DOHH2 (cell line): ENCODE data around the gene CCDC87.

ENCODE experiments used
- EZH2phosphoT487 ChIP-seq: fragments of 200-600 bp; sonication (generic); IDR thresholded peaks from 2 replicates; pipeline ENCODE4 v1.6.1; 2017; ENCODE audit warnings: borderline replicate concordance, mild to moderate bottlenecking, antibody characterized with exemption, low read length, moderate library complexity, mixed read lengths
- TF ChIP-seq, protein P1 (sequence below): fragments of 200-600 bp; sonication (generic); IDR thresholded peaks from one replicate; pipeline ENCODE4 v1.5.1; 2014; ENCODE audit warnings: antibody characterized with exemption, mild to moderate bottlenecking, low read depth, low read length; ENCODE audit not compliant: poor library complexity, severe bottlenecking

DNA sequence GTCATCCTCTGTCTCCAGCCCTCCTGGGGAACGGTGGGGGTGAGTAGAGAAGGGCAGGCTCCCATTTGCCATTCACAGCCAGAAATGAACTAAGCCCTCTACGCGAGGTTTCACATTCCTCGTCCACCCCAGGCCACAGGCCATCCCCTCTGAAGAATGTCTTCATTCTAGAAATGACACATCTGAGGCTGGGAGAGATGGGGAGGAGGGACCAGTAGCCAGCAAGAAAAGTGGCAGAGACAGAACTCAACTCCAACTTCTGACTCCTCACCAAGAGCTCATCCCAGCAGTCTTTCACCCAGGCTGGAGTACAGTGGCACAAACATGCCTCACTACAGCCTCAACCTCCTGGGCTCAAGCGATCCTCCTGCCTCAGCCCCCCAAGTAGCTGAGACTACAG lies 27.9 kb downstream of the CCDC87 start:
- TF ChIP-seq, protein P1, sequence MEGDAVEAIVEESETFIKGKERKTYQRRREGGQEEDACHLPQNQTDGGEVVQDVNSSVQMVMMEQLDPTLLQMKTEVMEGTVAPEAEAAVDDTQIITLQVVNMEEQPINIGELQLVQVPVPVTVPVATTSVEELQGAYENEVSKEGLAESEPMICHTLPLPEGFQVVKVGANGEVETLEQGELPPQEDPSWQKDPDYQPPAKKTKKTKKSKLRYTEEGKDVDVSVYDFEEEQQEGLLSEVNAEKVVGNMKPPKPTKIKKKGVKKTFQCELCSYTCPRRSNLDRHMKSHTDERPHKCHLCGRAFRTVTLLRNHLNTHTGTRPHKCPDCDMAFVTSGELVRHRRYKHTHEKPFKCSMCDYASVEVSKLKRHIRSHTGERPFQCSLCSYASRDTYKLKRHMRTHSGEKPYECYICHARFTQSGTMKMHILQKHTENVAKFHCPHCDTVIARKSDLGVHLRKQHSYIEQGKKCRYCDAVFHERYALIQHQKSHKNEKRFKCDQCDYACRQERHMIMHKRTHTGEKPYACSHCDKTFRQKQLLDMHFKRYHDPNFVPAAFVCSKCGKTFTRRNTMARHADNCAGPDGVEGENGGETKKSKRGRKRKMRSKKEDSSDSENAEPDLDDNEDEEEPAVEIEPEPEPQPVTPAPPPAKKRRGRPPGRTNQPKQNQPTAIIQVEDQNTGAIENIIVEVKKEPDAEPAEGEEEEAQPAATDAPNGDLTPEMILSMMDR = no peak
- TF ChIP-seq EZH2phosphoT487 = no peak
